NCI-H2196 (cell line): Measurements from ENCODE around the gene LSAMP.
A peak's percentile ranks its signal among the peaks of the same experiment; 100 is the strongest.

Experiments used
- DNase-seq: peaks from one replicate; lab custom pipeline; 2025; ENCODE audit not compliant: unreplicated experiment; lab: John Stamatoyannopoulos, UW

Gene LSAMP

DNA sequence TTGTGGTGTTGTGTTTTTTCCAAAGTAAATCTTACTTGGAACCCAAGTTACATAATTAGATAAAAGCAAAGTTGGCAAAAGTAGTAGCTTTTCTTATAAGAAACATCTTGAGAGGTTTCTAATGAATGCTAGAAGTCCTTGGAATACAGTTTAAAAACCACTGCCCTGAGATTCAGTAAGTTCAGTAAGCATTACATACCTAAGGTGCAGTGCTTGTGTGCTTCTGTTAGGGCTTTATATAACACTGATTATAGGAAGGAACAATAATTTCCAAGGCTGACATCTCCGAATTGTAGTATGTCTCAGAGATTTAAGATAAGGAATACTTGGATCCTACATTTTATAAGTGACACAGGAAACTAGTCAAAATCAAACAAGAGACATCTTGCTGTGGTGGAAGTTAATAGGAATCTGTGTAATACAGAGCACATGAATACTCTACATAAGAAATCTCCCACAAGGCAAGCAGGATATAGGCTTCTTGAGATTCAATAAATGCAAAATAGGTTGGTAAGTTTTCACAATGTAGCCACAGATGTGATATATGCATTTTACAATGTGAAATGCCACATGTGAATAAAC is 268.2 kb downstream of the LSAMP start:
- no peak for DNase-seq

DNA sequence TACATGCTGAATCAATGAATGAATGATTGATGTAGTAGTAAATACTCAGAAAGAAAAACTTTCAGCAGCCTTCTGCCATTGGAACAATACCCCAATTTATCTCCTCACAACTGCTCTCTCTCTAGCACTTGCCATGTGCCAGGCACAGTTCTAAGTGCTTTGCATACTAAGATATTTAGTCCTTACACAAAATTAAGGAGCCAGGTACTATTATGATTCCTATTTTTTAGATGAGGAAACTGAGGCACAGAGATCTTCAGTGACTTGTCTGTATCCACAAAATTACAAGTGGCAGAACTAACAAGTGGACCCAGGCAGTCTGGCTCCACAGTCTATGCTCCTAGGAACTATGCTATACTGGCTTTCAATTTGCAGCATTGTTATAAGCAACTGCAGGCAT is 279.2 kb downstream of the LSAMP start:
- DNase-seq: no peak

- no peak for DNase-seq
Observed at GRCh38 chr3:116165641-116166040, 279.6 kb downstream of the LSAMP start.

DNA sequence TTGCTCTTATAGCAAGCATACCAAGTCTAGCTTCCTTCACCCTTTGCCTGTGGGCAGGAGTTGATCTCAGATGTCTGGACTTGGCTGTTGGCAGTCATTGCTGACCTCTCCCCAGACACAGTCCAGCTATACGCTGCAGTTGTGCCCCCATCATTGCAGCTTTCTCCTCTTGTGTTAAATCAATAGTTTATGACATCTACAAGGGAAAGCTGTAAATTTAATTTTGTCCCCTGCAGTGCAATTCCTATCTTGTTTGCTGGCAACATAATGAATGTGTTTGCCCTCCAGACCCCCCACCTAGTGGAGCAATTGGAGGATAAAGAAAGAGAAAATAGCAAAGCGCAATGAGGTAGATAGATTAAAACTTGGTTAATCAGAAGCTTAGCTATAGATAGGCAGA is 280.2 kb downstream of the LSAMP start:
- no peak for DNase-seq

- DNase-seq: no peak
Observed at GRCh38 chr3:116164039-116164438, 281.2 kb downstream of the LSAMP start.

- no peak for DNase-seq
Observed at GRCh38 chr3:116161575-116162525, 283.4 kb downstream of the LSAMP start.

GRCh38 chr3:116160594-116160993 is 284.7 kb downstream of the LSAMP start:
- no peak for DNase-seq

DNA sequence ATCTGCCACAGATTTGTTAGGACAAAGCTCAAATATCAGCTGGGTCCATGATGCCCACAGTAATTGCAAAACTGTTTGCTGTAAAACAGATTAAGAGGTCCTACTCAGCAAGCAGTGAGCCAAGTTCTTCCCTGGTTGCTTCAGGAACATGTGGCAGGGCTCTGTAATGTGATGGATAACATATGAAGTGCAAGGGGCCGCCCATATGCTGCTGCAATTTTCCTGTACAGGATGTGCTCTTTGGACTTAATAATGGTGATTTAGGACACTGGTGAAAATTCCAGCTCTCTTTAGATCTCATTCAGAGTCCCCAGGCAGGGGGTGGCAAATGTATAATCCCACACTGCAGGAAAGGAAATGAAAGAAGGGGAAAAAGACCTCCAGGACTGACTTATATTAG is 289.4 kb downstream of the LSAMP start:
- no peak for DNase-seq

- DNase-seq: no peak
Observed at GRCh38 chr3:116154389-116154788, 290.9 kb downstream of the LSAMP start.

- DNase-seq: no peak
Observed at GRCh38 chr3:116153174-116153573, 292.1 kb downstream of the LSAMP start.

- no peak for DNase-seq
Observed at GRCh38 chr3:116150655-116151167, 294.6 kb downstream of the LSAMP start.

GRCh38 chr3:116148881-116149851 is 296.1 kb downstream of the LSAMP start:
- no peak for DNase-seq

DNA sequence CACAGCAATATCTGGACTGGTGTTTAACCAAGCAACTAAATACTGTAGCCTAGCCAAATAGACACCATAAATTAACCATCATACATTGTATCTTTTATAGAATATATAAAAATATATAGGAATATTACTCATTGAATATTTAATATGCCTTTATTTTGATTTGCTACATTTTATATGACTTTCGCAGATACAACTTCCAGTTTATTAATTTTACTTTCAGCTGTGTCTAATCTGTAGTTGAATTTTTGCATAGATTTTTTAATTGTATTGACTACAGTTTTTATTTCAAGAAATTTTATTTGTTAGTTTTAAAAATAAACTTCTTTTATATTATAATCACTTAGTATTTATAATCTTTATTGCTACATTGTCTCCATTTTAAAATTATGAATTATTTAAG is 299.7 kb downstream of the LSAMP start:
- DNase-seq: no peak

DNA sequence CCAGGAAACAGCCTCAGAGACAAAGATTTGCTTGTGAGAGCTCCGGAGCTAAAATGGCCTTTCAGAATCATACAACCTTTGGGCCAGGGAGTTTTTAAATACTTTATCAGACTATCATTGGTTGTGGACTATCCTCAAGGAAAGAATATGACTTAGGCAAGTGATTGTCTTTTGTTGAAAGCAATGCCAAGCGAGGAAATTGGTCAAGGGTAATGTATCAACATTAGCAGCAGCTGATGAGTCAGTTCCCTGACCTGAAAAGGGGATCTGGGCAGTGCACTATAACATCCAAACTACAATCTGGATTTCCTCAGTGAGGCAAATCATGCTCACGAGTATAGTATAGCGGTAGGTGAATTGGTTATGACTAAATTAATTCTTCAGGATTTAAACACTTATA is 303.6 kb downstream of the LSAMP start:
- no peak for DNase-seq

DNA sequence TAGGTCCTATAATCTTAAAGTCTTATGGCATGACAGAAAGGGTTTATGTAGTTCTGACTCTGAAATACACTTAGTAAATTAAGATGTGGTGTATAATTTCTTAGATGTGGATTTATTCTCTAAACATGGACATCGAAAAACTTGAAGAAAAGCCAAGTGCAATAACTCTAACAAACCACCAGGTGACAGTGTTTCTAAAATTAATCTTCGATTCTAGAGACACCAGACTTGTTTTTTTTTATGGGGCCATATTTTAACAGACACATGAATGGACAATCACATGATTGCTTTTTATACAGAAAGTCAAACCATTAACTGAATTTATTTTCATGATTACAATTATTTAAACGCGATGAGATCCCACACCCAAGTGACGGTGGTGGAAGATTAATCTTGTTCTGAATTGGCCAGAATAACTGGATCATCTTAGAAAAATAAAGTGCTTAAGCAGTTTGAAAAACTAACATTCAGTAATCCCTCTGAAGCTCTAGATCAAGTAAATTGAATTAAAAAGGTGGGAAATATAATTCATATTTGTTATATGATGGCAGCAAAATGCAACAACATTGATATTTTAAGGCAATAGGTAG is 305.1 kb downstream of the LSAMP start:
- DNase-seq: peak; percentile 47

DNA sequence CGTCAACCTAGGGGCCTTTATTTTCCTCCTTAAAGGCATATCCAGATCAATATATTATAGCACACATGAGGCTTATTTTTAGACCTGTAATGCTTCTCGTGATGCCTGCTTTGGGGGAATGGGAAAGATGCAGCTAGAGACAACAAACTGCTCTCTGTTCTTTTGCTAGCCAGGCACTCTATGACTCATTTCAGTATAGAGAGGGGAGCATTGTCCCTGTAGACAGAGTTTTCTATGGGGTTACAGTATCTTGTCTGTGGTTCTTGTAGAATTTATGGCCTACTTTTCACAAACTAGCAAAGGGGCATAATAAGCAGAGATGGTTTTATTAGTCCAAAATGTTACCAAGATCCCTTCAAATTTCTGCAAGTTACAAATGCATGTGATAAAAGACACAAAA is 305.6 kb downstream of the LSAMP start:
- no peak for DNase-seq

DNA sequence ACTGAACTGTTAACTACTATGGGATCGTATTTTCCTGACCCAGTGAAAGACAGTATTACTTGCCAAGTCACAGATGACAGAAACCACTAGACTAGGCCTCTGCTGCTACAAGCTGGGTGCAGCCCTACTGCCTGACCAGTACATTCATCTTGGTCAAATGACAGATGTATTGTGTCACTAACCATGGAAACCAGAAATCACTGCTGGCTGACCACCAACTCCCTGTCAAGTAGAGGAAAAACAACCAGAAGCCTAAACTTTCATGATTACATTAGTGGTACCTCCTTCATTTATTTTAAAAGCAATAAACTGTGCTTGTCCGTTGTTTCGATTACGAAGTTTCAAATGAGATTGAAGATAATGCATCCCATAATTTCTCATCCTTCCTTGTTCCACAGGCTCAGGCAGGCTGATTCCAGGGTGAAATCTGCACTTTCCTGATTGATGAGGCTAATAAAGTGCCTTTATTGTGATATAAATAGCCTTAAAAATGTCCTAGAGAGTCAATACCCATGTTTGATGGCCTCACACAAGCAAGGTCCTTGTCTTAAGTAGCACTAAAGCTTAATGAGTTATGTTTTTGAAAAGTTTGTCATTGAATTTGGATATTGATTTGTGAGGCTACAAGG is 309.7 kb downstream of the LSAMP start:
- no peak for DNase-seq

- peak; percentile 71 for DNase-seq
Observed at GRCh38 chr3:116129187-116129946, 315.9 kb downstream of the LSAMP start.

DNA sequence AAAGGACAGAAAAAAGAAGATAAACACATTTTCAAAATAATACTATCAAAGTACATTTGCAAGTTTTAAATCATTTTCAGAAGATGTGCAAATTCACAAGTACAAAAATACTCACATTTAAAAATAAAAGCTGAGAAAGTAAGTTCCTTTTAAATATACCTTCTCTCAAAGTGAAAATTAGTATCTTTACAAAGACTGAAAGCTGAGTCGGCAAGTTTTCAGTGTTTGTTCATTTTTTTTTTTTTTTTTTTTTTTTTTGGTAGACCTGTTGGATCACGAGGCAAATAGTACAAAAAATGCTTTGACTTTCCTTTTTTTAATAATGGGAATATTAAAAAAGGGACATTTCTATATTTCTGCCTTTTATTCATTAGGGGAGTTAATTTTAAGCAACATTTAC is 317.8 kb downstream of the LSAMP start:
- DNase-seq: no peak

GRCh38 chr3:116124166-116124565 is 321.1 kb downstream of the LSAMP start:
- DNase-seq: no peak
